Astrocyte of the hippocampus (primary cell): Measurements from ENCODE around the gene TPRA1.

Source experiments
- DNase-seq: peaks from one replicate; pipeline ENCODE4 v3.0.0; 2011; ENCODE audit warnings: low read depth, low spot score

Gene TPRA1

GRCh38 chr3:127590593-127591465, at the start of gene TPRA1:
TSS of gene TPRA1 (minus strand) at chr3:127590733. CDS start at chr3:127580146, 10,587 bp downstream.
- peak; percentile 96 for DNase-seq

- DNase-seq = no peak
These were observed 49.5 kb upstream of the TPRA1 start for GRCh38 chr3:127640042-127640355.

GRCh38 chr3:127639173-127640041, 48.9 kb upstream of the TPRA1 start:
- peak; percentile 65 for DNase-seq

GRCh38 chr3:127637971-127638370, 47.4 kb upstream of the TPRA1 start:
- DNase-seq = no peak

- DNase-seq = no peak
These were observed 47.0 kb upstream of the TPRA1 start for GRCh38 chr3:127637546-127637945.

GRCh38 chr3:127634653-127635052, 44.1 kb upstream of the TPRA1 start:
- DNase-seq = no peak

- no peak for DNase-seq
These were observed 41.7 kb upstream of the TPRA1 start for GRCh38 chr3:127632035-127632820.

GRCh38 chr3:127630811-127631714, 40.5 kb upstream of the TPRA1 start:
- DNase-seq = no peak

GRCh38 chr3:127629467-127630403, 39.2 kb upstream of the TPRA1 start:
- no peak for DNase-seq

GRCh38 chr3:127628788-127629466, 38.4 kb upstream of the TPRA1 start, which contains the start of gene PODXL2:
TSS of gene PODXL2 (plus strand) at chr3:127629185. CDS start at chr3:127629220, 35 bp downstream.
- peak; percentile 88 for DNase-seq

GRCh38 chr3:127628426-127628787, 37.9 kb upstream of the TPRA1 start:
- DNase-seq = no peak

- DNase-seq = no peak
These were observed 35.3 kb upstream of the TPRA1 start for GRCh38 chr3:127625821-127626220.

- DNase-seq = no peak
These were observed 33.5 kb upstream of the TPRA1 start for GRCh38 chr3:127624063-127624462.

GRCh38 chr3:127622772-127623576, 32.4 kb upstream of the TPRA1 start:
- DNase-seq = no peak

GRCh38 chr3:127622031-127622430, 31.5 kb upstream of the TPRA1 start:
- DNase-seq = no peak

- no peak for DNase-seq
These were observed 30.3 kb upstream of the TPRA1 start for GRCh38 chr3:127620637-127621375.

GRCh38 chr3:127618891-127619290, 28.4 kb upstream of the TPRA1 start:
- DNase-seq = no peak
